Astrocyte (in vitro differentiated cells and primary cell): ENCODE results near the gene SETD1B.

Experiments
- CTCF ChIP-seq: IDR thresholded peaks from 2 replicates; pipeline ENCODE4 v1.5.1; 2011; ENCODE audit warnings: low read depth, mild to moderate bottlenecking, inconsistent platforms, low read length, moderate library complexity; ENCODE audit not compliant: insufficient read depth
- EZH2 ChIP-seq: IDR thresholded peaks from 2 replicates; pipeline ENCODE4 v1.6.1; 2012; ENCODE audit warnings: mild to moderate bottlenecking, low read length, inconsistent platforms; ENCODE audit not compliant: insufficient read depth

DNA sequence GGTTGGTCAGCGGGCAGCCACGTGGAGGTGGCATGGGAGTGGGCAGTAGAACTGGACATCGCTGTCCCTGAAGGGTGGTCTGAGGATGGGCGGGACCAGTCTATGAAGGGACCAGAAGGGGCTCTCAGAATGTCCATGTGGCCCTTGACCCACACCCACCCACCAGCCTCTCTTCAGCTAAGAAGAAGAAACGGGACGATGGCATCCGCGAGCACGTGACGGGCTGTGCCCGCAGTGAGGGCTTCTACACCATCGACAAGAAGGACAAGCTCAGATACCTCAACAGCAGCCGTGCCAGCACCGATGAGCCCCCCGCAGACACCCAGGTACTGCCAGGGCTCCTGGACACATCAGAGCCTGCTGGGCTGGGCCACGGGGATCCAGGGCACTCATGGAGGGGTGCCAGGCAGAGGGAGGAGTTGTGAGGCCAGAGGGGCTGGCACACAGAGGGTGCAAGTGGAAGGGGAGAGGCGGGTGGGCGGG is 21.3 kb downstream of the SETD1B start:
- TF ChIP-seq CTCF: no peak
- TF ChIP-seq EZH2: no peak
